H1 (cell line): ENCODE measurements around the gene MAML3. TPM values are rescaled to one million over a fixed set of nuclear protein-coding genes. Genes with fewer than 3 reads are reported as not detected.

Experiments used
- CTCF ChIA-PET: fragments of 300-600 bp; sonication (Branson Sonifier 250); formaldehyde crosslinking; loops from one replicate; lab custom pipeline; 2021; ENCODE audit not compliant: partially characterized antibody; lab: Charles Lee
- POLR2A ChIA-PET: fragments of 300-600 bp; sonication (Branson Sonifier 250); formaldehyde crosslinking; loops from one replicate; lab custom pipeline; 2021; ENCODE audit warnings: inconsistent platforms; ENCODE audit not compliant: partially characterized antibody; lab: Charles Lee
- DNase-seq, 2 experiments: peaks; one replicate each; pipeline versions ENCODE4 v3.0.0 to v3.0.0-alpha.2; 2010 to 2022; ENCODE audit warnings: low spot score in 2 of 2, low read depth in 1 of 2, mixed read lengths in 1 of 2
- FAIRE-seq: peaks from 2 replicates; lab custom pipeline; 2011; peaks lifted over from hg19 to GRCh38; lab: Jason Lieb, UNC
- H2AFZ ChIP-seq: 2 replicates; pipeline ENCODE4 v1.8.1; 2012; ENCODE audit warnings: low read length, inconsistent platforms
- H2AK5ac ChIP-seq: 2 replicates; pipeline ENCODE4 v1.6.1; 2013; ENCODE audit warnings: low read depth, low read length
- H2BK120ac ChIP-seq: replicated peaks from 2 replicates; pipeline ENCODE3; 2013; ENCODE audit warnings: low read depth, low read length, inconsistent platforms
- H2BK12ac ChIP-seq: 2 replicates; pipeline ENCODE4 v1.6.1; 2013; ENCODE audit warnings: low read depth, low read length
- H2BK15ac ChIP-seq: 2 replicates; pipeline ENCODE4 v1.6.1; 2013; ENCODE audit warnings: low read length
- H2BK20ac ChIP-seq: 2 replicates; pipeline ENCODE4 v1.6.1; 2013; ENCODE audit warnings: low read length
- H2BK5ac ChIP-seq: 2 replicates; pipeline ENCODE4 v1.6.1; 2013; ENCODE audit warnings: low read depth, low read length
- H3K14ac ChIP-seq: 2 replicates; pipeline ENCODE4 v1.6.1; 2013; ENCODE audit warnings: inconsistent platforms; ENCODE audit not compliant: insufficient read length
- H3K18ac ChIP-seq: 2 replicates; pipeline ENCODE4 v1.6.1; 2013; ENCODE audit warnings: low read length; ENCODE audit errors: extremely low read depth
- H3K23ac ChIP-seq: 2 replicates; pipeline ENCODE4 v1.6.1; 2013; ENCODE audit warnings: inconsistent platforms; ENCODE audit not compliant: insufficient read length
- H3K23me2 ChIP-seq: 2 replicates; pipeline ENCODE4 v1.6.1; 2013; ENCODE audit warnings: low read depth, low read length
- H3K27ac ChIP-seq: 2 replicates; pipeline ENCODE4 v1.6.1; 2011; ENCODE audit warnings: low read depth, low read length, inconsistent platforms
- H3K27me3 ChIP-seq, 4 experiments: replicated peaks in 1 of 4; 1 replicate in 1 of 4; 2 replicates in 3 of 4; pipeline versions ENCODE4 v1.6.1 to v1.8.1; 2011 to 2013; ENCODE audit warnings: low read length in 3 of 4, mild to moderate bottlenecking in 3 of 4, inconsistent platforms in 2 of 4, mixed read lengths in 2 of 4, moderate library complexity in 1 of 4; ENCODE audit not compliant: control insufficient read depth in 3 of 4, insufficient read depth in 3 of 4; ENCODE audit errors: extremely low read depth in 1 of 4
- H3K36me3 ChIP-seq, 4 experiments: 2 replicates each; pipeline versions ENCODE4 v1.6.1 to v1.8.1; 2011 to 2013; ENCODE audit warnings: mild to moderate bottlenecking in 4 of 4, low read length in 3 of 4, moderate library complexity in 2 of 4, control low read depth in 1 of 4, inconsistent platforms in 1 of 4; ENCODE audit not compliant: insufficient read depth in 4 of 4, control insufficient read depth in 2 of 4
- H3K4ac ChIP-seq: replicated peaks from 2 replicates; pipeline ENCODE3; 2013; ENCODE audit warnings: low read length, low read depth, mixed read lengths, inconsistent platforms; ENCODE audit not compliant: insufficient read length
- H3K4me1 ChIP-seq, 4 experiments: replicated peaks in 1 of 4; 1 replicate in 1 of 4; 2 replicates in 3 of 4; pipeline versions ENCODE4 v1.6.1 to v1.8.1; 2011 to 2013; ENCODE audit warnings: low read length in 3 of 4, inconsistent platforms in 2 of 4, mixed read lengths in 1 of 4; ENCODE audit not compliant: insufficient read depth in 4 of 4, control insufficient read depth in 3 of 4
- H3K4me2 ChIP-seq, 2 experiments: 2 replicates each; pipeline versions ENCODE4 v1.6.1 to v1.8.1; 2011 to 2013; ENCODE audit warnings: low read depth in 2 of 2, low read length in 2 of 2, control low read depth in 1 of 2, inconsistent platforms in 1 of 2, mild to moderate bottlenecking in 1 of 2; ENCODE audit not compliant: insufficient read depth in 1 of 2
- H3K4me3 ChIP-seq, 4 experiments: fragments of 200-600, 300-600 bp in 1 of 4; sonication (generic), shearing (Covaris generic), sonication (Bioruptor Twin) in 1 of 4; 2 replicates each; pipeline versions ENCODE4 v1.5.1 to v1.8.1; 2011 to 2016; ENCODE audit warnings: low read length in 4 of 4, low read depth in 3 of 4, control low read depth in 2 of 4, inconsistent platforms in 2 of 4, mild to moderate bottlenecking in 2 of 4, mixed read lengths in 1 of 4, moderate library complexity in 1 of 4; ENCODE audit not compliant: insufficient read depth in 2 of 4; ENCODE audit errors: extremely low read depth in 1 of 4
- H3K56ac ChIP-seq: replicated peaks from 2 replicates; pipeline ENCODE3; 2013; ENCODE audit warnings: low read depth, mild to moderate bottlenecking, mixed read lengths, low read length, inconsistent platforms; ENCODE audit not compliant: insufficient read length
- H3K79me1 ChIP-seq: 2 replicates; pipeline ENCODE4 v1.6.1; 2013; ENCODE audit warnings: low read depth, low read length, control low read depth
- H3K79me2 ChIP-seq, 2 experiments: 2 replicates each; pipeline versions ENCODE4 v1.6.1 to v1.8.1; 2012 to 2013; ENCODE audit warnings: low read length in 2 of 2, mild to moderate bottlenecking in 2 of 2, inconsistent platforms in 1 of 2; ENCODE audit not compliant: insufficient read depth in 2 of 2, control insufficient read depth in 1 of 2
- H3K9ac ChIP-seq, 4 experiments: replicated peaks in 1 of 4; 1 replicate in 1 of 4; 2 replicates in 3 of 4; pipeline versions ENCODE4 v1.6.1 to v1.8.1; 2011 to 2013; ENCODE audit warnings: low read depth in 3 of 4, low read length in 3 of 4, control low read depth in 2 of 4, mild to moderate bottlenecking in 2 of 4, moderate library complexity in 2 of 4, inconsistent platforms in 1 of 4; ENCODE audit errors: extremely low read depth in 1 of 4
- H3K9me3 ChIP-seq, 2 experiments: 2 replicates each; pipeline versions ENCODE4 v1.6.1 to v1.8.1; 2012 to 2013; ENCODE audit warnings: mild to moderate bottlenecking in 2 of 2, moderate library complexity in 2 of 2, control low read depth in 1 of 2, inconsistent platforms in 1 of 2, low read depth in 1 of 2, low read length in 1 of 2, mixed read lengths in 1 of 2; ENCODE audit not compliant: insufficient read depth in 2 of 2
- H4K20me1 ChIP-seq, 2 experiments: replicated peaks in 1 of 2; 2 replicates each; pipeline versions ENCODE3 to v1.8.1; 2011 to 2013; ENCODE audit warnings: inconsistent platforms in 2 of 2, low read length in 2 of 2, mild to moderate bottlenecking in 1 of 2; ENCODE audit not compliant: insufficient read depth in 2 of 2, control insufficient read depth in 1 of 2
- H4K5ac ChIP-seq: 2 replicates; pipeline ENCODE4 v1.6.1; 2013; ENCODE audit warnings: low read length, low read depth, mixed read lengths, inconsistent platforms; ENCODE audit not compliant: insufficient read length
- H4K8ac ChIP-seq: 2 replicates; pipeline ENCODE4 v1.8.0; 2013; ENCODE audit warnings: mild to moderate bottlenecking, moderate library complexity, low read length, inconsistent platforms; ENCODE audit not compliant: insufficient read depth; ENCODE audit errors: extremely low read depth
- H4K91ac ChIP-seq: replicated peaks from 2 replicates; pipeline ENCODE3; 2013; ENCODE audit warnings: low read length, mixed read lengths, inconsistent platforms; ENCODE audit not compliant: insufficient read length
- CBX5 ChIP-seq: fragments of 300-800, 300-1000 bp; sonication (generic); IDR thresholded peaks from 2 replicates; pipeline ENCODE4 v1.7.1; 2016; ENCODE audit warnings: antibody characterized with exemption, low read length, low read depth
- CHD1 ChIP-seq: IDR thresholded peaks from 2 replicates; pipeline ENCODE4 v1.6.1; 2012; ENCODE audit warnings: low read depth, low read length, improper control_type of control experiment
- GABPA ChIP-seq: IDR thresholded peaks from 2 replicates; pipeline ENCODE4 v1.6.1; 2011; ENCODE audit warnings: mild to moderate bottlenecking, low read length, moderate library complexity, borderline replicate concordance; ENCODE audit not compliant: insufficient read depth
- MAFK ChIP-seq: IDR thresholded peaks from 2 replicates; pipeline ENCODE4 v1.6.1; 2012; ENCODE audit warnings: low read depth, mild to moderate bottlenecking, improper control_type of control experiment, low read length
- POLR2AphosphoS5 ChIP-seq: IDR thresholded peaks from 2 replicates; pipeline ENCODE4 v1.6.1; 2011; ENCODE audit warnings: low read depth, low read length
- POU5F1 ChIP-seq: IDR thresholded peaks from 2 replicates; pipeline ENCODE4 v1.6.1; 2011; ENCODE audit warnings: low read depth, mild to moderate bottlenecking, low read length, moderate library complexity
- RBBP5 ChIP-seq: IDR thresholded peaks from 2 replicates; pipeline ENCODE4 v1.7.1; 2012; ENCODE audit warnings: low read depth, mild to moderate bottlenecking, inconsistent platforms, low read length, moderate library complexity, borderline replicate concordance
- RFX5 ChIP-seq: IDR thresholded peaks from 2 replicates; pipeline ENCODE4 v1.6.1; 2011; ENCODE audit warnings: low read depth, low read length, improper control_type of control experiment, borderline replicate concordance
- SIRT6 ChIP-seq: IDR thresholded peaks from one replicate; pipeline ENCODE4 v1.7.1; 2012; ENCODE audit warnings: low read length, inconsistent platforms
- SP4 ChIP-seq: IDR thresholded peaks from 2 replicates; pipeline ENCODE4 v1.6.1; 2012; ENCODE audit warnings: low read length, inconsistent platforms
- SUZ12 ChIP-seq: fragments of 200-600 bp; sonication (generic); IDR thresholded peaks from 2 replicates; pipeline ENCODE4 v1.6.1; 2012; ENCODE audit warnings: mild to moderate bottlenecking, inconsistent platforms, low read length, moderate library complexity, mixed read lengths
- YY1 ChIP-seq: IDR thresholded peaks from 2 replicates; pipeline ENCODE4 v1.6.1; 2011; ENCODE audit warnings: low read depth, mild to moderate bottlenecking, low read length
- WGBS, 2 experiments: shearing (Covaris generic) in 1 of 2; methylation state at CpG; one replicate each; pipeline versions ENCODE4 v1.1.6 to v1.1.7; 2013 to 2015; ENCODE audit warnings: low lambda C conversion rate in 2 of 2, mixed read lengths in 2 of 2, inconsistent platforms in 1 of 2, low coverage in 1 of 2, missing lambda C conversion rate in 1 of 2; ENCODE audit not compliant: insufficient replicate concordance in 2 of 2, insufficient coverage in 1 of 2, insufficient read length in 1 of 2; ENCODE audit errors: extremely low coverage in 1 of 2, missing lambda C conversion rate in 1 of 2; 5-methylcytosine and 5-hydroxymethylcytosine counted together
- polyA plus RNA-seq, 7 experiments: library from polyadenylated mRNA; depleted of rRNA in 3 of 7; stranded (reverse) in 5 of 7; unstranded in 2 of 7; fragments of >200 nt in 5 of 7; fragments of 200-250 nt in 2 of 7; gene quantifications; 1 replicate in 5 of 7; 2 replicates in 1 of 7; 4 replicates in 1 of 7; pipeline versions ENCODE4 v1.2.1 to v1.2.3, GENCODE V29; 2011 to 2013; ENCODE audit warnings: missing spikeins in 2 of 7, mixed read lengths in 2 of 7
- total RNA-seq: library from RNA; stranded (reverse); fragmentation: NEBNext Ultra II Directional; extraction: Animal tissue kit (Norgen Biotek cat#: 25700); gene quantifications from 2 replicates; pipeline ENCODE4 v1.2.1, GENCODE V29; 2021
- TF ChIP-seq, protein P1 (sequence below): IDR thresholded peaks from 2 replicates; pipeline ENCODE4 v1.6.1; 2011; ENCODE audit warnings: low read depth, mild to moderate bottlenecking, low read length; ENCODE audit not compliant: insufficient read depth

MAML3 gene
- total and polyA plus RNA-seq, 2 of the 8 experiments (the other 6 are each of a cell fraction or from before 2014, with no cell fraction given), result 2.1 to 5.7 TPM

GRCh38 chr4:139956507-139957017 is 197.4 kb downstream of the MAML3 start:
- Histone ChIP-seq H2BK12ac (no peak overlapping the region), H3K14ac (no peak overlapping the region), H2AK5ac (no peak overlapping the region), H2BK20ac (no peak overlapping the region), H3K18ac (no peak overlapping the region), H3K79me2 (no peaks in the 10 kb centered on the region), H2BK15ac (no peak overlapping the region), H4K5ac (no peak overlapping the region), H3K4me3 (no peak overlapping the region), H3K4me2 (no peak overlapping the region)
- no peak for DNase-seq
- POLR2A ChIA-PET, result no interaction called here
- 78% methylated on average over 6 of the region's 6 CpGs; no CpG with 5 or more reads in 1 of the 2 experiments for whole genome bisulfite sequencing, 2 experiments
- TF ChIP-seq SIRT6, result no peak
- TF ChIP-seq RBBP5, result no peak
- no peak for TF ChIP-seq YY1
- no peak for TF ChIP-seq SUZ12
- TF ChIP-seq RFX5, result no peak
- TF ChIP-seq POLR2AphosphoS5, result no peak
- no peak for TF ChIP-seq SP4
- TF ChIP-seq CBX5, result no peak
- no peak for TF ChIP-seq MAFK
- TF ChIP-seq, protein P1, sequence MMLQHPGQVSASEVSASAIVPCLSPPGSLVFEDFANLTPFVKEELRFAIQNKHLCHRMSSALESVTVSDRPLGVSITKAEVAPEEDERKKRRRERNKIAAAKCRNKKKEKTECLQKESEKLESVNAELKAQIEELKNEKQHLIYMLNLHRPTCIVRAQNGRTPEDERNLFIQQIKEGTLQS, result no peak
- no peak for TF ChIP-seq GABPA
- TF ChIP-seq POU5F1, result no peak
- no peak for TF ChIP-seq CHD1
- TF ChIP-seq, all 59 proteins: peak for 0
- no peak overlapping the region for H2BK5ac ChIP-seq
- H3K9ac ChIP-seq, result no peak overlapping the region
- no peaks in the 10 kb centered on the region for H3K36me3 ChIP-seq
- no peaks in the 10 kb centered on the region for H3K23me2 ChIP-seq
- H3K27me3 ChIP-seq, result no peaks in the 10 kb centered on the region; a peak in 2 of 7 replicates
- FAIRE-seq, result no peak
- H4K8ac ChIP-seq, result no peak overlapping the region
- H3K4ac ChIP-seq, result no peak overlapping the region
- H4K20me1 ChIP-seq, result no peaks in the 10 kb centered on the region
- H3K56ac ChIP-seq, result no peak overlapping the region
- H2AFZ ChIP-seq, result no peak overlapping the region
- no peak overlapping the region for H2BK120ac ChIP-seq
- CTCF ChIA-PET, result interaction anchor here (0.9 to 1.2 kb wide), 2 partner anchors 27 to 62 kb away, joined by 3 read pairs; no protein-coding TSS in a partner anchor
- H3K23ac ChIP-seq, result no peak overlapping the region
- H3K4me1 ChIP-seq, result no peaks in the 10 kb centered on the region
- no peak overlapping the region for H3K27ac ChIP-seq
- H3K9me3 ChIP-seq, result no peaks in the 10 kb centered on the region
- no peaks in the 10 kb centered on the region for H3K79me1 ChIP-seq
- no peak overlapping the region for H4K91ac ChIP-seq
